Measurements from ENCODE around the gene CDIP1.

DNA sequence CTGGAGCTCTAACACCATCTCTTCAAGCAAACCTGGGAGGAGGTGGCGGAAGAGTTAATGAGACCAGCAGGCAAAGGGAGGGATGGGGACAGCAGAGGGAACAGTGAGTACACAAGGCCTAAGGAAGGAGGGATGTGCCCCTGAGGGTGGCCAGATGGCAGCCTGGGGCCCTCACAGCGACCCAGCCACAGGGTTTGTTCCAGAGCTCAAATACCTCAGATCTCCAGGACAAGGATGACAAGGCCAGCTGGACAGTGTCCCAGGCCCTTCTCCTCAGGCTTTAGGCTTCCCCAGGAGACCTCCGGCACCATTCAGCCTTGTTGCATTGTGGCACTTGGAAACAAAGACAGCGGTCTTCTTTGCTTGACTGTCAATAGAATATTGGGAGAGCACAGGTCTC is 14.9 kb downstream of the CDIP1 start:
- TF ChIP-seq, protein P1, sequence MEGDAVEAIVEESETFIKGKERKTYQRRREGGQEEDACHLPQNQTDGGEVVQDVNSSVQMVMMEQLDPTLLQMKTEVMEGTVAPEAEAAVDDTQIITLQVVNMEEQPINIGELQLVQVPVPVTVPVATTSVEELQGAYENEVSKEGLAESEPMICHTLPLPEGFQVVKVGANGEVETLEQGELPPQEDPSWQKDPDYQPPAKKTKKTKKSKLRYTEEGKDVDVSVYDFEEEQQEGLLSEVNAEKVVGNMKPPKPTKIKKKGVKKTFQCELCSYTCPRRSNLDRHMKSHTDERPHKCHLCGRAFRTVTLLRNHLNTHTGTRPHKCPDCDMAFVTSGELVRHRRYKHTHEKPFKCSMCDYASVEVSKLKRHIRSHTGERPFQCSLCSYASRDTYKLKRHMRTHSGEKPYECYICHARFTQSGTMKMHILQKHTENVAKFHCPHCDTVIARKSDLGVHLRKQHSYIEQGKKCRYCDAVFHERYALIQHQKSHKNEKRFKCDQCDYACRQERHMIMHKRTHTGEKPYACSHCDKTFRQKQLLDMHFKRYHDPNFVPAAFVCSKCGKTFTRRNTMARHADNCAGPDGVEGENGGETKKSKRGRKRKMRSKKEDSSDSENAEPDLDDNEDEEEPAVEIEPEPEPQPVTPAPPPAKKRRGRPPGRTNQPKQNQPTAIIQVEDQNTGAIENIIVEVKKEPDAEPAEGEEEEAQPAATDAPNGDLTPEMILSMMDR (IDR thresholded peaks at IDR 0.05 in 4 of 5, conservative IDR thresholded peaks at IDR 0.05 in 1 of 5) = no peak
- no peak for TF ChIP-seq POLR2A (IDR thresholded peaks at IDR 0.05)
